Stimulated activated CD4-positive, alpha-beta T cell treated with anti-CD3 and anti-CD28 coated beads, Interleukin-1b, Interleukin-23, amount 100 ng/mL, for 48 hours (primary cell): ENCODE data around the gene MYO1D.

Source experiments
- DNase-seq: peaks from one replicate; pipeline ENCODE4 v3.0.0-alpha.2; 2020

MYO1D gene

DNA sequence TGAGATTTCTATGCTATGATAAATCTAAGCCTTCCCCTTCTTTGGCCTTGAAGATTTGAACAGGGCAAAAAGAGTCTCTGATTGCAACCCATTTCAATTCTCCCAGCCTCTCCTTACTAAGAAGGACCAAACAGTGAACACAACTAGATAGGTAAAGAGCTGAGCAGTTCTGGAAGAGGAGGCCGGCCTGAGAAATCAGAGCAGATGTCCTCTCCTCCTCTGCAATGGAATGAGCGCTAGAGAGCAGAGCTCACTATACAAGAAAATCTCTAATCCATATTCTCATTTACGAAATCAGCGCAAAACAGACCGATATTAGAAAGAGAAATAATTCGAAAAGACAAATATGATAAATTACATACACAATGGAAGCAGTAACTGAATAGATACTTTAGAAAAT lies 266.0 kb downstream of the MYO1D start:
- no peak for DNase-seq

DNA sequence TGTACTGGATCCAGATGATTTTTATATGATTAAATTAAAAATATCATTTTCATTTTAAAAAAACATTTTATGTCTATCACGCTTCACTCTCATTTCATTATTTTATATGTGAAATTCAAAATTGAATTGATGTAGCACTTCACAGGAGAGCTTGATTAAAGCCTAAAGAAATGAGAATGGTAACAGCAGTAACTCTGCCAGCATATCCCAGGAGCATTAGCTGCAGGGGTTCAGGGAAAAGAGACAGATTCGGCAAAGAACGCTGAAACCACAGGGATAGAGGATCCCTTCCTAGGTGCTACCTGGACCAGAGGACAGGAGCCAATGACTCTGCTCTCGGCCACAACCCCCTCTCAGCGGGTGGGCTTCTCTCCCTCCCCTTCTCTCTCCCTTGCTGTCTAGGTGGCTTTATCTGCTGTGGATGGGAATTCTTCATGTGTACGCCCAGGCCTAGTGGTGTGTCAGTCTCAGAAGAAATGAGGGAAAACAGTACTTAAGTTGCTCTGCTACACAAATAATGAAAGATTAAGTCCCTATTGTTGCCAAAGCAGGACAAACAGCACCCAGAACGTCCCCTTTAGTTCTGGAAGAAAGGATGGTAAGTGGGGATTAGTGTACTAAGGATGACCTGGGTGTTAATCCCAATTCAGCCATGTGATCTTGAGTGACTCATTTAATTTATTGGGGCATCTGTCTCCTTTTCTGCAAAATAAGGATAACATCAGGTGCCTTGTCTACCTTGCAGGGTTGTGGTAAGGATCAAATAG lies 266.9 kb downstream of the MYO1D start:
- no peak for DNase-seq

DNA sequence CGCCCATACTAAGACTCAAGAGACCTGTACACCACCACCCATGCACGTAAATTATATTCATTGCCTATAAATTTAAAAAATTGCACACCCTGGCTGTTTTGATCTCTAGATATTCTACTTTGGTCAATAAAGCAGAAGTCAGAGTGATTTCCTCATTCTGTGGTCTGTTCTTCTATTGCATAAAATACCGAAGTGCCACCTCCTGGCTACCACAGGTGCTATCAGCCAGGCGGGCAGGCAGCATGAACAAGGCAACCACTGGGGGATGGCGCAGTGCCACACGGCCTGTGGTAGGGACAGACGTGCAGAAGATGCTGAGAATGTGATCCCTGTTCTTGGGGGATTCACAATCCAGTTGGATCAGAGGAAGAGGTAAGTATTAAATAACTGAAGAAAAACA lies 267.8 kb downstream of the MYO1D start:
- DNase-seq = peak; percentile 72

DNA sequence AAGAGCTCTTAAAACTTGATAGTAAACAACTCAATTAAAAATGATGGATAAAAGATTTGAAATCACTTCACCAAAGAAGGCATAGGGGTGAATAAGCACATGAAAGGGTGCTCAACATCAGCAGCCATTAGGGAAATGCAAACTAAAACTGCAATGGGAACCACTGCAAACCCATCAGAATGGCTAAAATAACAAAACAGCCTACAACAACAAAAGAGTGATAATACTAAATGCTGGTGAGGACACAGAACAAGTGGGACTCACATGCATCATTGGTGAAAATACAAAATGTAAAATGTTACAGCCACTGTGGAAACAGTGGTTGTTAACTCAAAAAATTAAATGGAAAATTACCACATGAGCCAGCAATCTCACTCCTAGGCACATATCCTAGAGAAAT lies 268.7 kb downstream of the MYO1D start:
- DNase-seq = no peak

DNA sequence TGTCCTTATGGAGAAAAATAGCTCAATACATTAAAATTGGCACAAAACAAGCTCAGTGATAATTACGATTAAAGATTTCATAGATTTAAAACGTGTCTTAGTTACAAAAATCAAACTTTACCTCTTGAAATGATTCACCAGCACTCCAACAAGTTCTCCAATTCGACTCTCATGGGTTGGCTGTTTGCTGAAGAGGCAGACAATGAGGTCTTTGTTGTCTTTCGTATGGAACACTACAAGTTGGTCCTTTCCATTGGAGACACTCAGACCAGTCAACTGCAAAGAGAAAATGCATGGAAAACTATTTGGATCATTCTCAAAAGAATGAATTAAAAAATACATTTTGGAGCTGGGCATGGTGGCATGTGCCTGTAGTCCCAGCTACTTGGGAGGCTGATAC lies 272.0 kb downstream of the MYO1D start:
- DNase-seq = no peak

- no peak for DNase-seq
Observed at GRCh38 chr17:32602396-32602795, 274.5 kb downstream of the MYO1D start.

DNA sequence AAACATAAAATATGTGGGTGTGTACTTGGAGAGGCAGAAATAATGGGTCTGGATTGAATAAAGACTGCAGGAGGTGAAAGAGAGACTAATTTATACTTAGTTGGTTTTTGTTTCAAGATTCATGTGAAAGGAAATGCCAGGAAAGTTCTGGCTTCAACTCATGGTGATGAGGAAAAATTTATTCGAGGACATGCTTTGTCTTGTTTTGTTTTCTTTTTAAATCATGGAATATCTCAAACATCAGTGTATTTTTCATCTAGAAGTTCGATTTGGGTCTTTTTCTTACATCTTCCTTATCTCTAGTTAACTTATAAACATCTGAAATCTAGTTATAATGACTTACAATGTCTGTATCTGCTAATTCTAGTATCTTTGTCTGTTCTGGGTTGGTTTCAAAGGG lies 275.1 kb downstream of the MYO1D start:
- DNase-seq = no peak

- no peak for DNase-seq
Observed at GRCh38 chr17:32596628-32597027, 280.3 kb downstream of the MYO1D start.

DNA sequence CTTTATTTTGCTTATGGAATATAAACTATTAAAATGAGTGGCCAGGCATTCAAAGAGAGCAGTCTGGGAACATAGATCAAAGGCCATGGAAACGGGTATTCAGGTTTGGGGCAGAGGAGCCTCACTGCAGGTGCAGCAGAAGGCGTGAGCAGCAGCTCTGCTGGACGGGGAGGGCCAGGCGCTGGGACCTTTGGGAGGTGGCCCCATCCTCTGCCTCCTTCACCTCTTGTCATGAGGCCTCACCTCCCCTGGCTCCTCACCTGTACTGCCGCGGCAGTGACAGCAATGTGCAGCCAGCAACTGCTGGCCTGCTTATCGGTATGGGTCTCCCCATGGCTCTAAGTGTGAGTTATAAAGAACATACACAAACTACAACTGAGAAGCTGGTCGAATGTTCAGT lies 280.7 kb downstream of the MYO1D start:
- DNase-seq = no peak

DNA sequence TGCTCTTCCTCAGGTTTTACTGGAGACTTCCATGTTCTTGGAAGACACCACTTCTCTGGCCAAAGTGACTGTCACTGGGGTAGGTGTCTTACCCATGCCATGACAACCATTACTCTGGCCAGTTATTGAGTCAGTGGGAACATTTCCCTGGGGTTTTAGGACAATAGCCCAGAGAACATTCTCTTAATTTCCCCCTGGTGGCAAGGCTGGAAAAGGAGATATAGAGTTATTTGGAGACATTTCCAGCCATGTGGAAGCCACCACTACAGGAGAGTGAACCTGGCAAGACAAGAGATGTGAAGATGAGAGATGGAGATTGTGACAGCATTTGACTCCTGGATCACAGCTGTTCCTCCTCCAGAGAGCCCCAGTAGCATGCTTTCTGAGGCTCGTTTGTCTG lies 283.9 kb downstream of the MYO1D start:
- DNase-seq = no peak

- DNase-seq = no peak
Observed at GRCh38 chr17:32591405-32591804, 285.5 kb downstream of the MYO1D start.

DNA sequence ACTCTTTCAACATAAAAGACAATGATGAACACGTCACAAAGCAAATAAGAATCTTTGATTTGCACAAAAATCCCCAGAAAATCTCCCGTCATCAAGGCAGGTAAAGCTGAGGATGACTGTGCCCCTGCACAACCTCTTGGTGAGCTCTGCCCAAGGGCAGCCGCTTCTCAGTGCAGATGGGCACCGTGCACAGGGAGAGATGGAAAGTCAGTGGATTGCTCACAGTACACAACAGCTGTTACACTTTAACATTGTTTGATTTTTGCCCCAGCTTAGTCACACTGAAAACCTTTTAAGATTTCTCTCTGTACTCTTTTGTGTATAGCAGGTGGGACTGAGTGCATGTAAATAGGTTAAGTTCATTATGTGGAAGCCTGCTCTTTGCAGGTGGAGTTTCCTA lies 285.9 kb downstream of the MYO1D start:
- no peak for DNase-seq

DNA sequence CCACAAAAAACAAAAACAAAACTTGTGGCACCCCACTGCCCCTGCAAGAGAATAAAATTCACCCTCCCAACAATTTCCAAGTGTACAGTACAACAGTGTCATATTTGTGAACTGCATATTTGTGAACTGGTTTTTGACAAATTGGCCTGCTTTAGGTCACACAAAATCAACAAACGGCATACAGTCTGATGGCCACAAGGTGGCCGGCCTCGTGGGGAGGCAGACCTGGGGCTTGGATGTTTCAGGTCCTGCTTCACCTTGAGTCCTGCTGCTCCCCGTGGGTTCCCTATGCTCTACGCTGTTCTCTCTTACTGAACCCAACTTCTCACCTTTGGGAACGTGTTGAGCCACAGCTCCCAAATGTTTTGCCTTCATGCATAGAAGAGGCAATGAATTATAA lies 287.9 kb downstream of the MYO1D start:
- no peak for DNase-seq

- no peak for DNase-seq
Observed at GRCh38 chr17:32588135-32588534, 288.8 kb downstream of the MYO1D start.

- no peak for DNase-seq
Observed at GRCh38 chr17:32586666-32587065, 290.3 kb downstream of the MYO1D start.

GRCh38 chr17:32584792-32585191 lies 292.1 kb downstream of the MYO1D start:
- DNase-seq = no peak

GRCh38 chr17:32583053-32583452 lies 293.9 kb downstream of the MYO1D start:
- no peak for DNase-seq

DNA sequence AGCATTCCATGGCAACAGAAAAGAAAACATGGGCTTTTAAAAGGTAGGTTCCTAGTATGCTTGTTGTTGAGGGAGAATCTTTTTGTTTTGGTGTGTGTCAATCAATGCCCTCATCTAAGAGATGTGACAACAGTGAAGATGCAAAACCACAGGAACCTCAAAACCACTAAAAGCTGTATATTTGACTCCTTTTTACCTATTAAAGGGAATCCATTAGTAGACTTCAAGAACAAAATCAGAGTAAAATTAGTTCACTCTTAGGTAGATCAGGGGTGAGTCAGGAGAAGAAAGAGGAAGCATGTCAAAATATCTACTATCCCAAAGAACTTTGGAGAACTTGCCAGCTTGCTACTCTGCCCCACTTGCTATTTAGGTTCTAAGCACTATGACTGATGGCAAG lies 301.1 kb downstream of the MYO1D start:
- no peak for DNase-seq

GRCh38 chr17:32570081-32570396 lies 306.9 kb downstream of the MYO1D start:
- no peak for DNase-seq

- DNase-seq = no peak
Observed at GRCh38 chr17:32569171-32570080, 307.5 kb downstream of the MYO1D start.

GRCh38 chr17:32568705-32569104 lies 308.2 kb downstream of the MYO1D start:
- DNase-seq = no peak

GRCh38 chr17:32567511-32567910 lies 309.4 kb downstream of the MYO1D start:
- DNase-seq = no peak

GRCh38 chr17:32567086-32567485 lies 309.8 kb downstream of the MYO1D start:
- DNase-seq = no peak

DNA sequence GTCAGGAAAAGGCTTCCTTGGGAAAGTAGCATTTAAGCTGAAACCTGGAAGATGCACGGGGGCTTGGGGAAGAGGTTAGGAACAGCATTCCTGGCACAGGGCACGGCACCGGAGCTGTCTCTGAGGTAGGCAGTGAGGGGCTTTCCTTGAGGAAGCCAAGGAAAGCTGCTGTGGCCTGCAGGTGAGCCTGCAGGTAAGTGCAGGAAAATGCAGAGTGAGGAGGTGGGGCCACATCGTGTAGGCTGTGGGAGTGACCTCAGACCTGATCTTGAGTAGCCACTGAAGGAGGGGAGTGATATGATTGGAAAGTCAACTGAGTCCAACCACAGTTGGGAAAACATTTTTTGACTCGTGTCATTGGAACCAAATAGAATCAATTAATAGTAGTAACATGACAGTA lies 310.6 kb downstream of the MYO1D start:
- no peak for DNase-seq

DNA sequence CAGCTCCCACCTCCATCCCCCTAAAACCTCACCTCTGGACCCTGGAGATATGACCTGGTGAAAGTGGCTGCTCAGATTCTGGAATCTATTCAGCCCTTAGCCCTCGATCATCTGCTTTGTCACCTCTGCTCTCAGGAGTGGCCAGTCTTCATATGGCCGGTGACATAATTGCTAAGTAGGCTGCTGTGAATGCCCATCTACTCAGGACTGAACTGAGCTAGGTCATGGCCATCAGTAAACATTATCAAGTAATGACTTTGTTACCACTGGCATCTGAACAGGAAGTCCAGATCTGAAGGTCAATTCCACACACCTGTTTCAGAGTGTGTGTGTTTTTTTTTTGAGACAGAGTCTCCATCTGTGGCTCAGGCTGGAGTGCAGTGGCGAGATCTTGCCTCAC lies 311.5 kb downstream of the MYO1D start:
- no peak for DNase-seq
